RPMI8226 (cell line): Measurements from ENCODE around the gene AURKAIP1.
"Not testable (repeated sequence)": the region's sequence is repeated elsewhere in the genome, so short reads cannot be mapped to it uniquely, and the experiment has no call there.

Experiments used
- DNase-seq: peaks from one replicate; pipeline ENCODE4 v3.0.0-alpha.2; 2015

The AURKAIP1 gene

GRCh38 chr1:1406101-1406820 is 31.3 kb upstream of the AURKAIP1 start:
- DNase-seq, result no peak

- DNase-seq, result no peak
Measured at GRCh38 chr1:1403653-1404052, 28.6 kb upstream of the AURKAIP1 start.

- DNase-seq, result not testable (repeated sequence)
Measured at GRCh38 chr1:1402901-1403392, 27.9 kb upstream of the AURKAIP1 start.

GRCh38 chr1:1402072-1402900 is 27.3 kb upstream of the AURKAIP1 start:
- DNase-seq, result peak; percentile 57

GRCh38 chr1:1401457-1402010 is 26.5 kb upstream of the AURKAIP1 start:
- no peak for DNase-seq

- DNase-seq, result no peak
Measured at GRCh38 chr1:1400576-1401456, 25.8 kb upstream of the AURKAIP1 start.

GRCh38 chr1:1399872-1400575 is 25.0 kb upstream of the AURKAIP1 start:
- peak; percentile 53 for DNase-seq

GRCh38 chr1:1399187-1399871 is 24.3 kb upstream of the AURKAIP1 start, which contains the start of gene CCNL2:
Gene CCNL2 (minus strand): TSS chr1:1399335. CDS start chr1:1399306, 29 bp downstream.
- DNase-seq, result peak; percentile 100

- DNase-seq, result no peak
Measured at GRCh38 chr1:1398677-1399186, 23.7 kb upstream of the AURKAIP1 start.

GRCh38 chr1:1397839-1398523 is 23.0 kb upstream of the AURKAIP1 start:
- peak; percentile 42 for DNase-seq

GRCh38 chr1:1395166-1395565 is 20.2 kb upstream of the AURKAIP1 start:
- DNase-seq, result no peak

- DNase-seq, result no peak
Measured at GRCh38 chr1:1394116-1394515, 19.1 kb upstream of the AURKAIP1 start.

- no peak for DNase-seq
Measured at GRCh38 chr1:1393428-1393827, 18.4 kb upstream of the AURKAIP1 start.

GRCh38 chr1:1393014-1393413 is 18.0 kb upstream of the AURKAIP1 start:
- no peak for DNase-seq

GRCh38 chr1:1391225-1391624 is 16.2 kb upstream of the AURKAIP1 start:
- no peak for DNase-seq

GRCh38 chr1:1390675-1391074 is 15.7 kb upstream of the AURKAIP1 start:
- no peak for DNase-seq

GRCh38 chr1:1388078-1388472 is 13.1 kb upstream of the AURKAIP1 start:
- no peak for DNase-seq

GRCh38 chr1:1387098-1388077 is 12.4 kb upstream of the AURKAIP1 start:
- no peak for DNase-seq

GRCh38 chr1:1385931-1386330 is 10.9 kb upstream of the AURKAIP1 start:
- no peak for DNase-seq
